GM19455 (cell line): ENCODE measurements around the gene SPX.

Experiments used
- ATAC-seq: cut with Tn5 transposase; IDR thresholded peaks from one replicate; pipeline ENCODE4 v1.9.1; 2021; ENCODE audit not compliant: unreplicated experiment

The SPX gene

DNA sequence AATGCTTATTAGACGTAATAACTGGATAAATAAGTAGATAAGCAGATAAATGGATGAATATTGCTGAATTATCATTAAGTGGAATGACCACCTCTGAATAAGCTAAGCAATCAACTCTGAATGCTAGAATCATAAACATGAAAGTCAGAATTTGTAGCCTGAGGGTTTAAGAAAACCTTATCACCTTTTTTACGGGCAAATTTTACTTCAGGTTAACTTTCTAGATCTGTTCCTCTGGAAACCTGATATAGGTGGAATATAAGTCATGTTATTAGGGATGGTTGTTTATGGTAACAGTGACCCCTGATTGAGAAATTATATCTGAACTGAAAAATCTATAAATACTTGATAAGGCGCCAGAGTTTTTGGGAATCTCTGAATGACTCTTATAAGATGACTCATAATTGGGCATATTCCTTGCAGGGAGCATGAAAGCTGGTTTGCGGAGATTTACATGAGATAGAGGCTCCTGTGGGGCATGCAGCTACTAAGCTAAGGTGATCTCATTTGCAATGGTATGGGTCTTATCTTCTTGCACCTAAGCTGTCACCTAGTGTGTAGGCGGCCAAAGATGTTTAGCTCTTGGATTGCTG, 12.1 kb downstream of the SPX start:
- ATAC-seq = no peak

DNA sequence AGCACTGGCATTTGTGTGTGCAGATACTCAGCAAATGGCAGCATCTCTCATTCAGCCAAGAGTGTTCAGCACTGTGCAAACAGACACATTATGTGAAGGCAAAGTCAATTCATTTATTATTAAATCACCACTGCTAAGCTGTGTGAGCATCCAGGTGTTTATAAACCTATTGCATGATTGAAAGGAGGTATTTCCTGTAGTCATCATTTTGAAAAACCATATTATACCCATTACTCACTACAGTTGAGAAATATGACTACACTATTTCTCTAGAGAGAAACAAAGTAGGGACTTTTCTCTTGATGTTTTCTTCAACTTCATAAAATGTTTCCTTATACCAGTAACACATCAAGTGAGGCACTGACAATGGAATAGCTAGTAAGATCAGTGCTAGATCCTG, 13.7 kb downstream of the SPX start:
- no peak for ATAC-seq

DNA sequence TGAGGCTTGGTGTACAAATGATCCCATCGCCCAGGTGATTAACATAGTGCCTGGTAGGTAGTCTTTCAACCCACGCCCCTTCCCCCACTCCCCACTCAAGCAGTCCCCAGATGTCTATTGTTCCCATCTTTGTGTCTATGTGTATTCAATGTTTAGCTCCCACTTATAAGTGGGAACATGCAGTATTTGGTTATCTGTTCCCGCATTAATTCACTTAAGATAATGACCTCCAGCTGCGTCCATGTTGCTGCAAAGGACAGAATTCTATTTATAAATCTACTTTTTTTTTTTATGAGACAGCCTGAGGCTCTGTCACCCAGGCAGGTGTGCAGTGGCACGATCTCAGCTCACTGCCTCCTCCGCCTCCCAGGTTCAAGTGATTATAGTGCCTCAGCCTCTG, 15.7 kb downstream of the SPX start:
- ATAC-seq = no peak

DNA sequence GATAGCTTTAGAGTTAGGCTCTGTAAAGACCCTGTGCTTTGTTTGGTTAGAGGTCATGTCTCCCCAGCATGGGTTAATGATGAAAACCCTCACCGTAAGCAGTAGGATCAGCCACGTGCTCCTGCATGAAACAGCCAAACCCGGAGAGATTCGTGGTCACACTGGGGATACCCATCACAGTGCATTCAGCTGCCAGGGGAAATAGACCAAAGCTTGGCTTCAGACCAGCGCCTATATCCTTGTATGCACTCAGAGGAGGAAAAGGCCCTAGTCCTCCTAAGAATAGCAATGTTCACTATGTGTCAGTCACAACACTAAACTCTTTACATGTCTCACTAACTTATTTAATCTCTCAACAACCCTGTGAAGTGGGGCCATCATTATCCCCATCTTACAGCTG, 16.3 kb downstream of the SPX start:
- ATAC-seq = no peak

DNA sequence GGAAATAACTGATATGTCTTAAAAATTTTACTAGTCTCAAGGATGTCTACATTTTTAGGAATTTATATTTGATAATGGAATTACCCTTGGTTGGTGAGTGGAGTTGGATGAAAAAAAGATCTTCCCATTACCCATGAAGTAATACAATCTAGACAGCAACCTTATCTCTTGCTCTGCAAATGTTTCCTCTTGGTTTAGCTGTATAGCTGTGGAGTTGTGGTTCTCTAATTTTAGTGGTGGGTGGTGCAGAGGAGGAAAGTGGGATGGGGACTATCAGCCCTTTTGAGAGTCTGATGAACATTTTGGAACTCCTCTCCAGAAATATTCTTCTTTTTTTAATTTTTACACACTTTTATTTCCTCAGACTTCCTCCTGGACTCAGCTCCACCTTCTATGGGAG, 17.1 kb downstream of the SPX start:
- no peak for ATAC-seq

DNA sequence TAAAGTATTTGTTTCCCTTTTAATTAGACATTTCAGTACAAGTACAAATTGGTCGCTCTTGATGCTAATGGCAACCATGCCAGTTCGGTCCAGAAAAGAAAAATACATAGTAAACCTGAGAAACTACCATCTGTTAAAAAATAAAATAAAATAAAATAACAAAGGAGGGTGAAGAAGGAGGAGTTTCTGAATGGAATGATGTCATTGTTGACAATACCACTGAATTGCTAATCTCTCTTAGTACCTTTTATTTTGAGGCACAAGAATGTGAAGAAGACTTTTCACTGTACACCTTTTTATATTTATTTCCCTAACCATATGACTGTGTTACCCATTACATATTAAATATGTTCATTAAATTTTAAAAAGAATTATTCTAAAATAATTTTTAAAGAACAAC, 19.5 kb downstream of the SPX start:
- ATAC-seq = no peak

DNA sequence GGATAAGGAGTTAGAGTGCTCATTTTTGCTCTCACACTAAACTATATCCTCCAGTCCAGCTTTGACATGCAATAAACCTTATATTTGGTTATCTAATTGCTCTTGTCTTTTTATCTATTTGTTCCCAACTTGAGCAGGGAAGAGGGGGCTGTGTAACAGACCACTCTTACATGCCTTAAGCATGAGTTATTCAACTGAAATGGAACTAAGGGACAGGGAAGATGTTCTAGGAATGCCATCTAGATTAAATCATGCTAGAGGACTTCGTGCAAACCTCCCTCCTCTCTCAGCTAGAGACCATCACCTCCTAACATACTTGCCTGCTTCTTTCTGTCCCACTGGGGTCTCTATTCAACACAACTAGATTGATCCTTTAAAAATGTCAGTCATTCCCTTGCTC, 20.6 kb downstream of the SPX start:
- ATAC-seq = no peak

DNA sequence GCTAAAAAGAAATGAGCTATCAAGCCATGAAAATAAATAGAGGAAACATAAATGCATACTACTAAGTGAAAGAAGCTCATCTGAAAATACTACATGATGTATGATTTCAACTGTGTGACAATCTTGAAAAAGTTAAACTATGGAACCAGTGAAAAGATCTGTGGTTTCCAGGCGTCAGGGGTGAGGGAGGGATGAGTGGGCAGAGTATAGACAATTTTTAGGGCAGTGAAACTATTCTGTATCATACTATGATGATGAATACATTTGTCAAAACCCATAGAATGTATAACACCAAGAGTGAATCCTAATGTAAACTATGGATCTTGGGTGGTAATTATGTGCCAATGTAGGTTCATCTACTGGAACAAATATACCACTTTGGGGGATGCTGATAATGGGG, 21.3 kb downstream of the SPX start:
- no peak for ATAC-seq

DNA sequence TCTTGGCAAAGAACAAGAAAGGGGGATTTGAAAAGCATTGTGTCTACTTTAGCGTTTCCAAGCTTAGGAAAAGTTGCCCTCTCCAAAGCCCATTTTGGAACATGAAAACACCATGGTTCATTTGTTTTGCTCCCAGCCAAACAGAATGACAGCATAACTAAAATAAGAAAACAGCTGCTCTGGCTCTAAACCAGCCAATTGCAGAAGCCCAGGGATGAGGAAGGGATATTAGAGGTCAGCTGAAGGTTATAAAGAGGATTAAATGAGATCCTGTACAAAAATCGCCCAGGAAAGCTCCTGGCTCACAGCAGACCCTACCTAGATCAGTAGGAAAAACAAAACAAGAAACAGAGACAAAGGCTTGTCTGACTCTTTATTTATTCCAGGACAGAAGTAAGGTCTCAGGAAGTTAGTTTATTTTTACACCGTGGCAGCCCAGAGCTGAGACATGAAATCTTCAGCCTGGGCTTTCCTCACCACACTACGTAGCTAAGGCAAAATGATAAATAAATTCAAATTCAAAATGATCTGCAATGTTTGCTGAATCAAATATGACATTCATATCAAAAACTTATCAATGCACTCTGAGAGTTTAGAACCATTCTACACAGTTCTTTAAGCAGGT, 25.9 kb downstream of the SPX start:
- ATAC-seq = no peak

DNA sequence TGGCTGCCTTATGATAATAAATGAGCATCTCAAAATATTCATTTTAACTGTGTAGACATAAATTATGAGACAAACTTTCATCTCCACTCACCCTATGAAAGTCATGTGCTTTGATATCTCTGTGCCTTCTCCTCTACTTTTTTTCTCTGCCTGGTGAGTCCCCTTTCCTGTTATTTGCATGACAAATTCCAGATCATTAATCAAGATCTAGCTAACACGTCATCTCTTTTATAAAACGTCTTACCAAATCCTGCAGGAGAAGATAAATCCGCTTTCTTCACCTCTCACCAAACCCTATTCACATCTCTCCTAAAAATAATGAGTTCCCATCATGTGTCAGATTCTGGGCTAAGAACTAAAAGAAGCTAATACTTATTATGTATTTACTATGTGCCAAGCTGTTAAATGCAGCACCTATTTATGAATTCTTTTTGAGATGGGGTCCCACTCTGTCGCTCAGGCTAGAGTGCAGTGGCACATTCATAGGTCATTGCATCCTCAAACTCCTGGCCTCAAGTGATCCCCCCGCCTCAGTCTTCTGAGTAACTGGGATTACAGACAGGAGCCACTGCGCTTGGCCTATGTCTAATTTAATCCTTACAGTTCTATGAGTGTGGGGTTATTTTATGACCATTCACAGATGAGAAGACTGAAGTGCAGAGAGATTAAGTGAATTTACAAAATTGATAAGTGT, 26.7 kb downstream of the SPX start:
- no peak for ATAC-seq

DNA sequence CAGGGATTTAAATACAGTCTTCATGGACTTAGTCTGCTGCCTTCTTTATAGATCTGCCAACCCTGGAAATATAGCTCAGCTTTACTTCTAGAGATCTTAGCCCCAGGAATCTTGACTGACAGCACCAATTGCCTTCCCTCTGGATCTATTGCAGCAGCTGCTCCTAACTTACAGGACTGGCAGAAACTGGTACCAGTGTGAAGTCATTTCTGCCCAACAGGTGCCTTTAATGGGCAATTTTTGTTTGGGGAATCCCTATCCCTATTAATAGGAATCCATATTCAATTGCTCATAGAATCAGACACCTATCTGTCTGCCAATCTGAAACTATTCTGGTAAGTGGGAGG, 27.2 kb downstream of the SPX start:
- no peak for ATAC-seq

DNA sequence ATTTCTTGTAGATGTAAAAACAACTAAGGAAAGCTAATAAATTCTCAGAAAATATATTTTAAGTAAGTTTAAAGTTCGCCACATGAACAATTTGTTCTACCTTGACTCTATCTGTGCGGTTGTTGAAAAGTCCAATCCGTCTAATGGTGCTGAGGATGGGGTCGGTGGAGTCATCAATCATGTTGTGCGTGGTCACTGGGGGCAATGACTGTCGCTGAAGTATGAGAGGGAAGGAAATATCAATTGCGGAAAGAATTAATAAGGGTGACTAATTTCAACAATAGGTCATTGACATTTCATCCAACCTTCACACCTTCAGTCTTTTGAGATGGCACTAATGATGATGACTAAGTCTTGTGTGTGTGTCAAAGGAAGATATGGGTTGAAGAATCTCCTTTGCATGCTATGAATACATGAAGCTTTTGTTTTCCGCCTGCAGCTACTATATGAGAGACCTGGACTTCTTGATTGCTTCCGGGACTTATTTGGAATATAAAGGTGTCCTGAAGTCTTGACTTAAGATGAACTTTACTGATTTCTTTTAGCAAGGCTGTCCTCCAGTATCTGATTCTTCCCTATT, 32.1 kb downstream of the SPX start:
- ATAC-seq = no peak

DNA sequence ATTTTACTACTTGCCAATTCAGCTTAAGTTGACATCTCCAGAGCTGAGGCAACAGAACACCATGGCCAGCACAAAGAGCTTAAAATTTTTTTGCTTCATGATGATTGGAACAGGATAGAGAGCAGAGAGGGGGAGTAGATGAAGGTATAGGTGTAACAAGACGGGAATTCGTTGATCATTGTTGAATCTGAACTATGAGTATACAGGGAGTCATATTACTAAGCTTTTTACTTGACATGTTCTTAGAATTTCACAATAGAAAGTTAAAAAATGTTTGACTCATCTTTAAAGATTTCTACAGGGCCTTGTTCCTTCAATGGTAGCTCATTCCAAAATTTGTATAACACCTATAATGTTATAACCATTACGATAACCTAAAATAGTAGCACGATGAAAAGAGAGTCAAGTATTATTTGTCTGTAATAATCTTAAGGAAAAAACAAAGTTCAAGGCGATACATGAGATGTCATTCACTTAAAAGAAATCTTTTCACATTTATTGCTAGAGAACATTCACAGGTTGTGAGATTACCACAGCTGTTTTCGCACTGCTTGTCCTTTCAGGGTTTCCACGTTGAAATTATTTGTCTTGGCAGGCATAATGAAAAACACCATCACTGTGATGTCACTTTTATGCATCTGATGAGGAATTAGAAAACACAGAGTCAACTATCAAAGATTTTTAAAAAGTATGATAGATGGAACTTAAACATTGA, 33.9 kb downstream of the SPX start:
- no peak for ATAC-seq

DNA sequence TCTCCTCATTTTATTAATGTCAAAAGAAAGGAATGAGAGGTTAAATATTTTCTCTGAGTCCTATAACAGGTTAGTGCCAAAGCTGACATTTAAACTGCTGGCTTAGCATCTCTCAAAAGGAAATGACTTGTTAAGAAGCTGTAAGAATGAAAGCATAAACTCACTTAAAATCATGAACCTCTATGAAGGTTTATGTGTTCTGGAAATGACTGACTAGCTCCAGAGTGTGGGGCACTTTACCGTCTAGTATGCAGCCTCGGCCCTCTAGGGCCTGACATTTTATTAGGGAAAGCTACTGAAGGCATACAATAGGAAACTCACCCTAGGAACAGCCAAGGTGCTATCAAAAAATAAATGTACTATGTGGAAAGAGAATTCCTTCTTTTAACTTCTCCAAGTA, 35.1 kb downstream of the SPX start:
- ATAC-seq = no peak

DNA sequence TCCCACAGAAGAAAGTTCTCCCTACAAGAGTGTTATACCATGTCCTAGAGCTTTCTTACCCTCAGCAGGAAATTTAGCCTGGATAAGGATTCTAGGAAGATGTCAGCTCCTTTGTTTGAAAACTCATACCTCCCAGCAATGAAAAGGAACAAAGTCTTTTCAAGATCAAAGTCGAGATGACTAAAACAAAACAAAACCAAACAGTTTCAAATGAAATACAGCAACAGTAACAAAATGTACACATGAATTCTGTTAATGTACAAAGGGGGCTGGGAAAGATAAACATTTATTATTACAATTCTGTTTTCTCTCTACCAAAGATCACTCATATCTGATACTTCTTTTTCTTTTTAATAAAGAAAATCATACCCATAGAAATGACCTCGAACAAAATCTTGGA, 36.8 kb downstream of the SPX start:
- no peak for ATAC-seq

DNA sequence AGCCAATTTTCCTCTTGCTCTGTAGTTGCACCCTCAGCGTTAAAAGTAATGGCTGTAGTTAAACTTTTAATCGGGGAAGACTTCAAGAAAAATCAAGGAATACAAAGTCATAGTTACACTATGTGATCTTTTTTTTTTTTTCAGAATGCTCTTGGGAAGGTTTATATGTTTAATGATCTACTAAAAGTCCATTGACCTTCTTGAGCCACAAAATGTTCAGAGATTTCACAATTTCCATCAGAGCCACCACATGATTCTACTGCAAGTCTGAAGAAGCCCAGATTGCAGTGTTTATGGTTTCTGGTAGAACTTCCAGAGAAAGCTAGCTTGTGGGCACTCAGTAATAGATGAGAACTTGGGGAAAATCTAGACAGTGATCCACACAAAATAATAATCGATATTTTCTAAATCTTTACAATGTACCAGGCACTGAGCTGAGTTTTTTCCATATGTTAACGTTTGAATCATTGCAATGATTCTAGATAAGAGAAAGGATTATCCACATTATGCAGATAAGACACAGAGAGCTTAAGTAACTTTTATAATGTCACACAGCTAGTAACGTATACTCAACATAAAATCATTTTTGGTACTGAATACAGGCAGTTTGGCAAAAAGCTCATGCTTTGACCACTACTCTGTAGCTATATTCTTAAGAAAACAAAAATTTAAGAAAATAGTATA, 40.3 kb downstream of the SPX start:
- no peak for ATAC-seq

DNA sequence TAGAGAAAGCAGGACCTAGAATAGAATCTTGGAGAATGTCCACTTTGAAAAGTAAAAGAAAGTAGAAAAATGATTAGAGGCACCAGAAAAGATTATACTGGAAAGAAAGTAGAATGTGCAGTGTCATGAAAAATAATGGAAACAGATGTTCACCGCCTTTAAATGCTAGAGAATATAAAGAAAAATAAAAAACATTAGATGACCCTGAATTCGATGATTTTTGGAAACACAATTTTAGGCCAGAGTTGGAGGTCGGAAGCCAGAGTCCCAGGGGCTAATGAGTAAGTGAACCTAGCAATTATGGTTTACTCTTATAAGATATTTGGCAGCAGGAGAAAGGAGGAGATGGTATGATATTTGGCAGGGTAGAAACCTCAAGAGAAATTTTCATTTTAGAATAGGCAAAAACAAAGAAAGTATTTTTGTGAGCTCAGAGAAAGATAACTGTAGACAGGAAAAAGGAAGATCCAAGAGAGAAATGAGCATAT, 40.9 kb downstream of the SPX start:
- ATAC-seq = no peak

DNA sequence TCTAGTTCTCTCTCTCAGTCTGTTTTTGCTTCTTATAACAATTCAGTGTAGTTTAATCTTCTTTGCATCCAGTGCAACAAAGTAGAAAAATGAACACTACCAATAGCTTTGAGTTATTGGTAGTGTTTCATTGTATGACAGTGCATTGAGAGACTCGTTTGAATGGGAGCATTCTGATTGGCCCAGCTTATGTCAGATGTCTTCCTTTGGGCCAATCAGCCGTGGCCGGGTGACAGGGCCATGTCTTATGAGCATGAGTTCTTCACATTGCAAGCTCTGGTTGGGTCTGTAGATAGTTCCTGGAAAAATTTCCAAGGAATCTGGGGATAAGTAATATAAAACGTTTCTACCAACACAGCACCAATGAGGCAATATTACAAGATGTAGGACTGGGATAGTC, 42.0 kb downstream of the SPX start:
- ATAC-seq = no peak

DNA sequence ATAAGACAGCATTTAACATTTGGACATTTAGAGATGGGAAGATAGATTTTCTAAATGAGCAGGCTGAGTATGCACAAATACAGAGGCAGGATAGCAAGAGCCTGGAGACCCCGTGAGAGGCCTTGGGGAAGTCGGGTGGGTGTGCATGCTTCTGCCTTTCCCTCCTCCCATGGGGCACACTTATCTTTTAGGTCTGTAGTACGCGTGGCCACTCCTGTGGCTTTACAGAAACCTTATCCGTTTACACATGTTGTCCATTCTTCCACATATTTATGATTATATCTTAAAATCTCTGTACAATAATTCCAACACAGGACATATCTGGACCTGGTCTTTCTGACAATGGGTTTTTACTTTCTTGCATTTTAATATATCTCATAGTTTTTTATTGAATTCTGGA, 45.0 kb downstream of the SPX start:
- ATAC-seq = no peak

DNA sequence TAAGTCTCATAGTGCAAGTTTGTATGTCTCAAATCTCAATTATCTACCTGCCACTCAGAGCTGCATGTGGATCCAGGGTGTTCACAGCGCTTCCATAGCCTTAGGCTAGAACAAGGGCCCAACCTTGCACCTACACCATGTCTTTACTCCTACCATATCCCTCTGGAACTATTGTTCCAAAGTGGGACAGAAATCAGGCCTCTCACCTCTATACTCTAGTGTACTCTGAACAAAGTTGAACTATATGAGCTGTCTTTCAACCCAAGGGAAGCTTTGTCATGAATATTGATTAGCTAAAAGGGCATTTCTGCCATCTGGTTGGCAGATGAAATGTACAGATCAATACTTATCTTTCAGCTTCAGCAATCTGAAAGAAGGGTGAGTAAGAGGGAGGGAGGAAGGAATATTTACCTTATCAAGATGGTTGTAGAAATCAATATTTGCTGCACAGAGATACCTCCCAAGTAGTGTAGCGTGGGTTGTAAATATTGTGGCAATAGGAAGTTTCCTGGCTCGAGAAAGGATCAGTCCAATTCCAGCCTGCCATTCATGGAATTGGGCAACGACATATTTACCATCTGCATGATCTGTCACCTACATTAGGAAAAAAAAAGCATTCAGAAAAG, 47.8 kb downstream of the SPX start:
- ATAC-seq = no peak

DNA sequence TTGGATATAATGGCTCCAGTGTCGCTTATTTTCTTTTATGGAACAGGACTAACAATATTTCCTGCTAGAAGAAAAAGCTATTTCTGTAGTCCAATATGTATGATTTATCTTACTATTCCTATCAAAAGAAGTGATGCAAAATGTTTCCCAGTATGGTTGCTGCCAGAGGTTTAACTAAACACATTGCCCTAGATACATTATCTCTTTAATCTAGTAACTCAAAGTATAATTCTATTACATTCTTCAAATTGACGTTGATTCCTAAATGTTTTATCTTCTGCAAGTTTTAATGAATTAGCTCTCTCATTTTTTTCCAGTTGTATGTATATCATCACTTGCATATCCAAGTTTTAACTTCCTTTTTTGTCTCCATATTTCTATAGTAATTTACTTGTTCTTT, 50.3 kb downstream of the SPX start:
- ATAC-seq = no peak
